NCI-H446 treated with DMSO at 0.1 percent for 48 hours (cell line): ENCODE results near the gene EIF4EBP2.

Experiments used
- DNase-seq: peaks from one replicate; lab custom pipeline; 2025; lab: John Stamatoyannopoulos, UW

The EIF4EBP2 gene

DNA sequence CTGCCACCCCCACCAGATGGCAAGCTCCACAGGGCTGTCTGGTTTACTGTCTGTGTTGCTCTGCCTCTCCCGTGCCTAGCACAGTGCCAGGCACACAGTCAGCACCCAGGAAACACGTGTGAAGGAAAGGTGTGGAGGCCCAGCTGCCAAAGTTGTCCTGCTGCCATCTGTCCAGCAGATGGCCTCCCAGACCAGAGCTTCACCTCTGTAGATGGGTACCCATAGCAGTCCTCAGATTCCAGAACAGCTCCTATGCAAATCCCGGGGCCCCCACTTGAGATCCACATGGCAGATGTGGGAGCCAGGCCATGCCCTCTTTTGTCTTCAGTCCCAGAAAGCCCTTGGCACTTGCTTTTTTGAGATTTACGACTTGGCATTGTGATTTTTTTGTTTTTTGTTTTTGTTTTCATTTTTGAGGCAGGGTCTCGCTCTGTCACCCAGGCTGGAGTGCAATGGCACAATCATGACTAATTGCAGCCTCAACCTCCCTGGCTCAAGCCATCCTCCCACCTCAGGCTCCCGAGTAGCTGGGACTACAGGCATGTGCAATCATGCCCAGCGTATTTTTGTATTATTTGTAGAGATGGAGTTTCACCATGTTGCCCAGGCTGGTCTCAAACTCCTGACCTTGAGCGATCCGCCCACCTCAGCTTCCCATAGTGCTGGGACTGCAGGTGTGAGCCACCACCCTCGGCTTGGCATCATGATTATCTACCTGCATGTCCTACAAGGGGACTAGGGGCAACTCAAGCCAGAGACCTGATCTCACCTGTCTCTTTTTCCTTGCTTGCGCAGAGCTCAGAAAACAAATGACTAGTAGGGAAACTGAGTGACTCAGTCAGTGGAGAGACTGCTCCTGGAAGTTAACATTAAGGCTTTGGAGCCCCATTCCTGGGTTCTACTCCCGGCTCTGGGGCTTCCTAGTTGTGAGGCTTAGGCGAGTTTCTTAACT is 57.7 kb downstream of the EIF4EBP2 start:
- peak; percentile 3 for DNase-seq

DNA sequence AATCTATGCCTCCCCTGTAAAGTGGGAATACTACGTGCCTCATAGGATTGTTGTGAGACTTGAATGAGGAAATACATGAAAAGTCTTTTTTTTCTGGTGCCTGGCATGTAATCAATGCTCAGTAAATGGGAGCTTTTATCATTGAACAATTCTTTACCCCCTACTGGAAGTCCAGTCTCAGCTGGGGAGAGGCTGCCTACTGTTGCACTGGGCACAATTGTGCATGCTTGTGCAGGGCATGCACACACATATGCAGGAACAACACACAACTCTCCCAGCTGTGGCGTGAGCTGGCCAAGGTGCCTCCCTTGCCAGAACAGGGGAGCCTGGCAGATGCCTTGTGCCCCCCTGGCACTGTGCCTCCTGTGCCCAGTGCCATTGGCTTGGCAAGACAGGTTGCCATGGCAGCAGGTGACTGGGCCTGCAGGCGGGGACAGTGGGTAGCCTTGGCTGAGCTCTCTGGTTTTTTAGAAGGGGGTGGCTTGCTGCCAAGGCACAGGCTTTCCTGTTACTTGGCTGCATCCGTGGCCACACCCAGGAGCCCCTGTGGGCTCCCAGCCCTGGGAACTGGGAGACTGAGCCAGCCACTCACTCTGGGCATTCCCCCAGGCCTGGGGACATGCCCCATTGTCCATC is 58.5 kb downstream of the EIF4EBP2 start:
- peak; percentile 91 for DNase-seq

- DNase-seq = no peak
Measured at GRCh38 chr10:70465278-70465677, 61.3 kb downstream of the EIF4EBP2 start.

DNA sequence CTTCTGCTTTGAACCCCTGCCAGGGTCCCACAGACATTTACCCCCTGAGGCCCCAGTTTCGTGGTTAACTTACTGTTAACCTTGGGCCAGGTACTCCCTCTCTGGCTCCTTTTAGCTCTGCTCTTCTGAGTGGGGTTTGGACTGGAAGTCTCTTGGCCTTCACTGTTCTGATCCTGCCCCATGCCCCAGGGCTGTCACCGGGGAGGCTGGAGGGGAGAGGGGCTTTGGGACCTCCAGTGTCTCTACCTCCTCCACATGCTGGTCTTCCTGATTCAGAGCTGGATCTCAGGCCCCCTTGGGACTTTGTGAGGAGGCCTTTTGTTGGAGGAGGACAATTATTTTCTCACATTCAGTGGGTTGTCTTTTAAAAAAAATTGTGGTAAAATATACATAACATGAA is 61.9 kb downstream of the EIF4EBP2 start:
- no peak for DNase-seq

DNA sequence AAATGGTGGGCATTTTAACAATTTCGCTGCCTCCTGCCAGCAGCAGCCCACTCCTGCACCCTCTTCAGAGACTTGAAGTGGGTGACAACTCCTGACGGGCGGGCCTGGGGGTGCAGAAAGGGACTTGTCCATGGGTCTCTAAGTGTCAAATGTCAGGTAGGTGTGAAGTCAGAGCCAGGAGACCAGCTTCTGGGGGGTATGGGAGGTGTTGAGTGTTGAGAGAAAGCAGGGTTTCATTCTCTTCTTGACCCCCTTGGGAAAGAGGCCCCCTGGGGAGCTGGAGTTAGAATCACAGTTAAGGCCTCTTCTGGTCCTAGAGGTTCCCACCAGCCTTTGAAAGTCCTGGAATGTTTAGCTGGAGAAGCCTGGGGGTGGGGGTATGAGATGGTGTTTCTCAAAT is 63.0 kb downstream of the EIF4EBP2 start:
- no peak for DNase-seq

GRCh38 chr10:70472799-70473454 is 69.0 kb downstream of the EIF4EBP2 start:
- DNase-seq = no peak

GRCh38 chr10:70474780-70475179 is 70.8 kb downstream of the EIF4EBP2 start:
- no peak for DNase-seq

DNA sequence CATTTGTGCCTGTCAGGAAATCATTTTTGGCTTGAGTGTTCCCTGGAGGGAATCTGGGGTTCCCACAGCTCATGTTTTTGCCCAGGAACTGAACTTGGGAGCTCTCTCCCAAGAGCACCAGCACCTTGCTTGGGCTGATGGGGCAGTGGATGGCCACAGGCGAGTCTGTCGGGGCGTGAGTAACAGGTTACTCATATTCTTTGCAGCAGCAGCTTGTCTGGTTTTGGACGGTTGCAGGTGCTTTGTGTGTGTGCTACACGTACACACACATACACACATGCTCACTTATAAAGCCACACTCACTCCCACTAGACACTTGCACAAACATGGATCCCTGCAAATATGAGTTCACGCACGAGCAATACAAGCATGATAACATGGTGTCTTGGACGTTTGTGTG is 71.7 kb downstream of the EIF4EBP2 start:
- no peak for DNase-seq

DNA sequence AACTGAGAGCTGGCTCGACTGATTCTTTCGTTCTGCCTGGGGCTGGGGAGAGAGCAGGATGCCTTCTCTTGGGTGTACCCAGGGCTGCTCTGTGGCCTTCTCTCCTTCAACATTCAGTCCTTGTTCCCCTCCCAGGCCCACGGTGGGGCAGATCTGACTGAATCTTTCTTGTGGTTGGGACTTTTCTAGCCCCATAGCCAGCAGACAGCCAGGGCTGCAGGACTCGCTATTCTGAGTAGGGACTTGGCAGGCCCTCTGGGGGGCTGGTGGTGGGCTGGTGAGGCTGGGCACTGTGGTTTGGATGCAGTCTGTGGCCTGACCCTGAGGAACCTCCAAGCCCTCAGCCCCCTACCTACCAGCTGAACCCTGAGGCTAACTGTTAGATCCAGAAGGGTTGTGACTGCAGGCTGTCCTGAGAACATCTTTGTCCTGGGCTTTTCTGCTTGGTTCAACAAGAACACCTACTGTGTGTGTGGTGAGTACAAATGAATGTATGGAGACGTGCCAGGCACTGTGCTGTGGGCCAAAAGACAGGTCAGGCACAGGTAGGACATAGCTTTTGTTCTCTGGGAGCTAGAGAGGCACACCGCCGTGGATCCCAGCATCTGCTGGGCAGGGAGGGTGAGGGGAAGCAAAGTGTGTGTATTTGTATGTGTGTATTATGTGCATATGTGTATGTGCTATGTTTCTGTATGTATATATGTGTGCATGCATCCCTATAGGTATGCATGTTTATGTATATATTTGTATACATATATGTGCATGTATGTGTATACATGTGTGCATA is 72.5 kb downstream of the EIF4EBP2 start:
- DNase-seq = no peak

DNA sequence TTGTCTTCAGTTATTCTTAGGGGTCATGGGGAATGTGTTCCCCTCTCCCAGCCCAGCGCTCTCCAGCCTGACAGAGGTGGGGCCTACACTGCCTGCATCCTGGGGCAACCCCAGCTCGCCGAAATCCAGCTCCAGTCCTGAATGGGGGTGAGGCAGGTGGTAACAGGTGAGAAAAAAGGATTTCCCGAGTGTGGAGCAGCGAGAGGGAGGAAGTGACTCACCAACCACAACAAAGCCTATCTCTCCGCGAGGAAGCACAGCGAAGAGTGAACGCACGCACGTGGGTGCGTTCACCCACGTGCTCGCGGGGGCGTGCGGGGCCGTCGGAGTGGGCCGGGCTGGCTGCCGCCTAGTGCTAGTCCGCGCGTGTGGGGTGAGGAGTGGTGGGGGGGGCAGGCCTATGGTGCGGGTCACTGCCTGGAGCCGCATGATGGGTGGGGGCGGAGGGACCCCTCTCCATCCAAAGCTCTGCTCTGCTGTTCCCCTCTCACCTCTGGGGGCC is 73.8 kb downstream of the EIF4EBP2 start:
- no peak for DNase-seq
